GM18907 (cell line): ENCODE measurements around the gene CD84.
"Not testable (repeated sequence)": the region's sequence is repeated elsewhere in the genome, so short reads cannot be mapped to it uniquely, and the experiment has no call there.

Experiments used
- ATAC-seq: cut with Tn5 transposase; IDR thresholded peaks from one replicate; pipeline ENCODE4 v1.9.1; 2021; ENCODE audit warnings: mild to moderate bottlenecking, moderate library complexity; ENCODE audit not compliant: unreplicated experiment

CD84 gene

GRCh38 chr1:160579216-160579701 is at the start of gene CD84:
CD84 (minus strand) TSS chr1:160579496; CDS start chr1:160579437, 59 bp downstream.
- no peak for ATAC-seq

GRCh38 chr1:160628799-160629263 is 49.5 kb upstream of the CD84 start:
- no peak for ATAC-seq

- not testable (repeated sequence) for ATAC-seq
Observed at GRCh38 chr1:160627677-160628289, 48.5 kb upstream of the CD84 start.

GRCh38 chr1:160626509-160627342 is 47.4 kb upstream of the CD84 start:
- no peak for ATAC-seq

GRCh38 chr1:160625725-160626498 is 46.6 kb upstream of the CD84 start:
- no peak for ATAC-seq

- ATAC-seq: no peak
Observed at GRCh38 chr1:160625321-160625720, 46.0 kb upstream of the CD84 start.

- no peak for ATAC-seq
Observed at GRCh38 chr1:160624464-160624863, 45.2 kb upstream of the CD84 start.

GRCh38 chr1:160623862-160624261 is 44.6 kb upstream of the CD84 start:
- ATAC-seq: no peak

GRCh38 chr1:160623227-160623633 is 43.9 kb upstream of the CD84 start:
- no peak for ATAC-seq

GRCh38 chr1:160622501-160623226 is 43.4 kb upstream of the CD84 start:
- ATAC-seq: no peak

GRCh38 chr1:160621633-160622413 is 42.5 kb upstream of the CD84 start:
- no peak for ATAC-seq

- no peak for ATAC-seq
Observed at GRCh38 chr1:160620942-160621632, 41.8 kb upstream of the CD84 start.

- no peak for ATAC-seq
Observed at GRCh38 chr1:160619742-160620277, 40.5 kb upstream of the CD84 start.

- ATAC-seq: no peak
Observed at GRCh38 chr1:160618763-160619274, 39.5 kb upstream of the CD84 start.

- ATAC-seq: no peak
Observed at GRCh38 chr1:160618327-160618726, 39.0 kb upstream of the CD84 start.

GRCh38 chr1:160615660-160616059 is 36.4 kb upstream of the CD84 start:
- ATAC-seq: no peak

- no peak for ATAC-seq
Observed at GRCh38 chr1:160614410-160614809, 35.1 kb upstream of the CD84 start.

- no peak for ATAC-seq
Observed at GRCh38 chr1:160612613-160613218, 33.4 kb upstream of the CD84 start.
